ENCODE results near the gene FOSL1. TPM values are rescaled to one million over a fixed set of nuclear protein-coding genes. Genes with fewer than 3 reads are reported as not detected.

Gene FOSL1
- total and polyA plus RNA-seq, 4 donors, result 0.17 to 0.20 TPM; not detected in 2

DNA sequence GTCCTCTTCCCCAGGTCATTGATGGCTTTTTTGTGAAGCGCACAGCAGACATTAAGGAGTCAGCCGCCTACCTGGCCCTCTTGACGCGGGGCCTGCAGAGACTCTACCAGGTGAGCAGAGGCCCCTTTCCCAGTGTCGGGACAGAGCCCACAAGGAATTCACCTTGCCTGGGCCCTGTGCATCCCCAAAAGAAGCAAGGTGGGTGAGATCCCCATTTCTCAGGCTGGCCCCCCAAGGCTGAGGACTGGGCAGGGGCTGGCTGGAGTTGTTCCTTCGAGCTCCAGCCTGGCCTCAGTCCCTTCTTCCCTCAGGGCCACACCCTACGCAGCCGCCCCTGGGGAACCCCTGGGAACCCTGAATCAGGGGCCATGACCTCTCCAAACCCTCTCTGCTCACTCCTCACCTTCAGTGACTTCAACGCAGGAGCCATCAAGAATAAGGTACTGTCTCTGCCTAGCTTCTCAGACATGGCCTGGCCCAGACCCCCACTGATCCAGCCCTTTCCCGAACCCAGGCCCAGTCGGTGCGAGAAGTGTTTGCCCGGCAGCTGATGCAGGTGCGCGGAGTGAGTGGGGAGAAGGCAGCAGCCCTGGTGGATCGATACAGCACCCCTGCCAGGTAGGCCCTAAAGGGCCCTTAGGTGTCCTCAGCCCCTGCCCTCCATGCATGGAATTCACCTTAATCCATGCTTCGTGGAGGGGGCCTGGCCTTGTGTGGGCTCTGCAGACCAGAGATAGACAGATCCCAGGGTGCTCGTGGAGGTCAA, 35.3 kb downstream of the FOSL1 start (continued):
- TF ChIP-seq YY1 (IDR thresholded peaks at IDR 0.05) (no peak), EGR1 (IDR thresholded peaks at IDR 0.05; ENCODE audit: low read depth in 2 of 2) (no peak), RAD21 (IDR thresholded peaks at IDR 0.05) (no peak), RXRA (IDR thresholded peaks at IDR 0.05) (no peak)
- TF ChIP-seq, protein P1, sequence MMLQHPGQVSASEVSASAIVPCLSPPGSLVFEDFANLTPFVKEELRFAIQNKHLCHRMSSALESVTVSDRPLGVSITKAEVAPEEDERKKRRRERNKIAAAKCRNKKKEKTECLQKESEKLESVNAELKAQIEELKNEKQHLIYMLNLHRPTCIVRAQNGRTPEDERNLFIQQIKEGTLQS (IDR thresholded peaks at IDR 0.05), result no peak
- TF ChIP-seq, protein P2, sequence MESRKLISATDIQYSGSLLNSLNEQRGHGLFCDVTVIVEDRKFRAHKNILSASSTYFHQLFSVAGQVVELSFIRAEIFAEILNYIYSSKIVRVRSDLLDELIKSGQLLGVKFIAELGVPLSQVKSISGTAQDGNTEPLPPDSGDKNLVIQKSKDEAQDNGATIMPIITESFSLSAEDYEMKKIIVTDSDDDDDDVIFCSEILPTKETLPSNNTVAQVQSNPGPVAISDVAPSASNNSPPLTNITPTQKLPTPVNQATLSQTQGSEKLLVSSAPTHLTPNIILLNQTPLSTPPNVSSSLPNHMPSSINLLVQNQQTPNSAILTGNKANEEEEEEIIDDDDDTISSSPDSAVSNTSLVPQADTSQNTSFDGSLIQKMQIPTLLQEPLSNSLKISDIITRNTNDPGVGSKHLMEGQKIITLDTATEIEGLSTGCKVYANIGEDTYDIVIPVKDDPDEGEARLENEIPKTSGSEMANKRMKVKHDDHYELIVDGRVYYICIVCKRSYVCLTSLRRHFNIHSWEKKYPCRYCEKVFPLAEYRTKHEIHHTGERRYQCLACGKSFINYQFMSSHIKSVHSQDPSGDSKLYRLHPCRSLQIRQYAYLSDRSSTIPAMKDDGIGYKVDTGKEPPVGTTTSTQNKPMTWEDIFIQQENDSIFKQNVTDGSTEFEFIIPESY (IDR thresholded peaks at IDR 0.05), result no peak

DNA sequence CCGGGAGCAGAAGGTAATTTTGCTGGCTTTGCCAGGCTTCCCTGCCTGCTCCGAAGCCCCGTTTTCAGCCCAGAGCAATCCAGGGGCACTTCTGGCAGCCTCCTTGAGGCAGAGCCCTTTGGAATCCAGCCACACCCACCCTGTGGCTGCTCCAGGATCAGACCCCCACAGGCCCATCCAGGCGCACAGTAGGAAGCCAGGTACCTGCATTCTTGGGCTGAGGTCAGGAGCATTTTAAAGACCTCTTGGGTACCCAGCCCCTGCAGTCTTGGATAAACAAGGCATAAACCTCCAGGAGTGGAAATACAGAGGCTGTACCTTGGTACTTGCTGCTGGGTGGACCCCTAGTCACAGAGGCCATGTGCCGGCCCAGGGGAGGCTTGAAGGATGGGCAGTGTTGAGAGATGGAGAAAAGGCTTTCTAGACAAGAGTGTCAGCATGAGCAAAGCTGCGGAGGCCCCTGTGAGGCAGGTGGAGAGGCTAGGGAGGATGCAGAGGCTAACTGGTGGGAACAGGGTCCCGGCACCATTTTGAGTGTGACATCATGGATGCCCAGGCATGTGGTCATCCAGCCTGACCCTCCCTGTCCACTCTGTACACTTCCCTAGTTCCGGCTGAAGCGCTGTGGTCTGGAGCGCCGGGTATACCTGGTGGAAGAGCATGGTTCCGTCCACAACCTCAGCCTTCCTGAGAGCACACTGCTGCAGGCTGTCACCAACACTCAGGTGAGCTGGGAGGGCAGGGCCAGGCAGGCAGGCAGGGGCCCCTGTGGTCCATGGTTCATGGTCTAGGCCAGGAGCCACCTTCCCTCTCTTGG, 36.1 kb downstream of the FOSL1 start:
- peaks cover 9 to 21% (median 15%) of the 10 kb centered on the region in 4 donors for H3K4me1 ChIP-seq (ENCODE audit: control insufficient read depth in 4 of 4, insufficient read depth in 4 of 4, low read length in 3 of 4)
- H3K4me3 ChIP-seq (ENCODE audit: low read depth in 1 of 3, low read length in 3 of 3), result no peak overlapping the region
- no peaks in the 10 kb centered on the region for H3K27me3 ChIP-seq (ENCODE audit: control insufficient read depth in 4 of 4, insufficient read depth in 4 of 4, low read length in 3 of 4)
- no peak overlapping the region for H3K9ac ChIP-seq (ENCODE audit: low read depth in 1 of 2, low read length in 2 of 2)
- no peak for DNase-seq (ENCODE audit: low spot score)
- TF ChIP-seq, protein P3, sequence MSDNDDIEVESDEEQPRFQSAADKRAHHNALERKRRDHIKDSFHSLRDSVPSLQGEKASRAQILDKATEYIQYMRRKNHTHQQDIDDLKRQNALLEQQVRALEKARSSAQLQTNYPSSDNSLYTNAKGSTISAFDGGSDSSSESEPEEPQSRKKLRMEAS (IDR thresholded peaks at IDR 0.05), result no peak
- no peak for TF ChIP-seq TAF1 (conservative IDR thresholded peaks at IDR 0.05)
- H3K36me3 ChIP-seq (ENCODE audit: control insufficient read depth in 4 of 4, insufficient read depth in 3 of 4, low read depth in 1 of 4, low read length in 3 of 4), result peaks cover 16 to 42% (median 23%) of the 10 kb centered on the region in 4 donors
- no peak overlapping the region for H3K27ac ChIP-seq (ENCODE audit: low read depth in 1 of 2, low read length in 2 of 2)
- no peaks in the 10 kb centered on the region for H3K9me3 ChIP-seq (ENCODE audit: control insufficient read depth in 4 of 4, low read length in 3 of 4)
- WGBS, result 87% methylated on average over 12 of the region's 12 CpGs

DNA sequence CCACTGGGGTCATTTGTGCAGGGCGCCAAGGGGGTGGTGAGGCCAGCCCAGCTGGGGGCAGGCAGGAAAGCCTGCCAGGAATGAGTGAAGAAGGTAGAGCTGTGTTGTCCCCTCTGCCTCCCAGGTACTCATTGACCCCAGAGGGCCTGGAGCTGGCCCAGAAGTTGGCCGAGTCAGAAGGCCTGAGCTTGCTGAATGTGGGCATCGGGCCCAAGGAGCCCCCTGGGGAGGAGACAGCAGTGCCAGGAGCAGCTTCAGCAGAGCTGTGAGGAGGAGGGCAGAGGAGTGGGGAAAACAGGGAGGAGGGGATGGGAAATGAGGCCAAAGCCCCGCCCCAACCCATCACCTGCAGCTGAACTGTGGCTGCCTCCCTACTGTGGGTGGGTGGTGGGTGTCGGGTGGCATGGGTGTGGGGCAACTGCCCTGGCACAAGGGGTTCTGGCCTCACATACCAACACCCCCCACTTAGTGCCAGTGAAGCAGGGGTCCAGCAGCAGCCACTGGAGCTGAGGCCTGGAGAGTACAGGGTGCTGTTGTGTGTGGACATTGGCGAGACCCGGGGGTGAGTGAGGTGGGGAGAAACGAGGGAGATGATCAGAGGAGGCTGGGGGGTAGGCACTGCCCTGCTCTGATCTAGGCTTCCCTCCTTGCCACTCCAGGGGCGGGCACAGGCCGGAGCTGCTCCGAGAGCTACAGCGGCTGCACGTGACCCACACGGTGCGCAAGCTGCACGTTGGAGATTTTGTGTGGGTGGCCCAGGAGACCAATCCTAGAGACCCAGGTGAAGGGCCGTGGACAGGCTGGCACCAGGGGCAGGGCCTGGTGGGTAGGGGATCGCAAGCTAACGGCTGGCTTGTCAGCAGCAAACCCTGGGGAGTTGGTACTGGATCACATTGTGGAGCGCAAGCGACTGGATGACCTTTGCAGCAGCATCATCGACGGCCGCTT, 37.0 kb downstream of the FOSL1 start:
- no peak for DNase-seq (ENCODE audit: low spot score)
- Histone ChIP-seq H3K36me3 (ENCODE audit: control insufficient read depth in 4 of 4, insufficient read depth in 3 of 4, low read depth in 1 of 4, low read length in 3 of 4) (peaks cover 16 to 42% (median 23%) of the 10 kb centered on the region in 4 donors), H3K9ac (ENCODE audit: low read depth in 1 of 2, low read length in 2 of 2) (no peak overlapping the region), H3K4me3 (ENCODE audit: low read depth in 1 of 3, low read length in 3 of 3) (no peak overlapping the region), H3K27me3 (ENCODE audit: control insufficient read depth in 4 of 4, insufficient read depth in 4 of 4, low read length in 3 of 4) (no peaks in the 10 kb centered on the region), H3K4me1 (ENCODE audit: control insufficient read depth in 4 of 4, insufficient read depth in 4 of 4, low read length in 3 of 4) (peaks cover 9 to 30% (median 22%) of the 10 kb centered on the region in 4 donors), H3K9me3 (ENCODE audit: control insufficient read depth in 4 of 4, low read length in 3 of 4) (no peaks in the 10 kb centered on the region), H3K27ac (ENCODE audit: low read depth in 1 of 2, low read length in 2 of 2) (no peak overlapping the region)
- 95% methylated on average over 24 of the region's 24 CpGs for WGBS
- no peak for TF ChIP-seq TAF1 (conservative IDR thresholded peaks at IDR 0.05)
- TF ChIP-seq, protein P3 (IDR thresholded peaks at IDR 0.05), result no peak
- TF ChIP-seq EGR1 (IDR thresholded peaks at IDR 0.05; ENCODE audit: low read depth in 2 of 2), result no peak
- no peak for TF ChIP-seq GABPA (IDR thresholded peaks at IDR 0.05 in 1 of 2, conservative IDR thresholded peaks at IDR 0.05 in 1 of 2)
- TF ChIP-seq HNF4G (IDR thresholded peaks at IDR 0.05), result no peak
- TF ChIP-seq, protein P4, sequence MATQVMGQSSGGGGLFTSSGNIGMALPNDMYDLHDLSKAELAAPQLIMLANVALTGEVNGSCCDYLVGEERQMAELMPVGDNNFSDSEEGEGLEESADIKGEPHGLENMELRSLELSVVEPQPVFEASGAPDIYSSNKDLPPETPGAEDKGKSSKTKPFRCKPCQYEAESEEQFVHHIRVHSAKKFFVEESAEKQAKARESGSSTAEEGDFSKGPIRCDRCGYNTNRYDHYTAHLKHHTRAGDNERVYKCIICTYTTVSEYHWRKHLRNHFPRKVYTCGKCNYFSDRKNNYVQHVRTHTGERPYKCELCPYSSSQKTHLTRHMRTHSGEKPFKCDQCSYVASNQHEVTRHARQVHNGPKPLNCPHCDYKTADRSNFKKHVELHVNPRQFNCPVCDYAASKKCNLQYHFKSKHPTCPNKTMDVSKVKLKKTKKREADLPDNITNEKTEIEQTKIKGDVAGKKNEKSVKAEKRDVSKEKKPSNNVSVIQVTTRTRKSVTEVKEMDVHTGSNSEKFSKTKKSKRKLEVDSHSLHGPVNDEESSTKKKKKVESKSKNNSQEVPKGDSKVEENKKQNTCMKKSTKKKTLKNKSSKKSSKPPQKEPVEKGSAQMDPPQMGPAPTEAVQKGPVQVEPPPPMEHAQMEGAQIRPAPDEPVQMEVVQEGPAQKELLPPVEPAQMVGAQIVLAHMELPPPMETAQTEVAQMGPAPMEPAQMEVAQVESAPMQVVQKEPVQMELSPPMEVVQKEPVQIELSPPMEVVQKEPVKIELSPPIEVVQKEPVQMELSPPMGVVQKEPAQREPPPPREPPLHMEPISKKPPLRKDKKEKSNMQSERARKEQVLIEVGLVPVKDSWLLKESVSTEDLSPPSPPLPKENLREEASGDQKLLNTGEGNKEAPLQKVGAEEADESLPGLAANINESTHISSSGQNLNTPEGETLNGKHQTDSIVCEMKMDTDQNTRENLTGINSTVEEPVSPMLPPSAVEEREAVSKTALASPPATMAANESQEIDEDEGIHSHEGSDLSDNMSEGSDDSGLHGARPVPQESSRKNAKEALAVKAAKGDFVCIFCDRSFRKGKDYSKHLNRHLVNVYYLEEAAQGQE (IDR thresholded peaks at IDR 0.05), result no peak
- TF ChIP-seq, protein P2 (IDR thresholded peaks at IDR 0.05), result no peak
- TF ChIP-seq FOXA2 (IDR thresholded peaks at IDR 0.05), result no peak
- no peak for TF ChIP-seq YY1 (IDR thresholded peaks at IDR 0.05)
- no peak for TF ChIP-seq FOXA1 (IDR thresholded peaks at IDR 0.05)
- TF ChIP-seq HNF4A (conservative IDR thresholded peaks at IDR 0.05), result no peak
- TF ChIP-seq, protein P1 (IDR thresholded peaks at IDR 0.05), result no peak

All from liver (tissue), 9 donors.